GM21529 (cell line): ENCODE measurements around the gene ZNF593OS.

ENCODE experiments used
- ATAC-seq: cut with Tn5 transposase; IDR thresholded peaks from one replicate; pipeline ENCODE4 v1.9.1; 2021; ENCODE audit not compliant: unreplicated experiment

The ZNF593OS gene

DNA sequence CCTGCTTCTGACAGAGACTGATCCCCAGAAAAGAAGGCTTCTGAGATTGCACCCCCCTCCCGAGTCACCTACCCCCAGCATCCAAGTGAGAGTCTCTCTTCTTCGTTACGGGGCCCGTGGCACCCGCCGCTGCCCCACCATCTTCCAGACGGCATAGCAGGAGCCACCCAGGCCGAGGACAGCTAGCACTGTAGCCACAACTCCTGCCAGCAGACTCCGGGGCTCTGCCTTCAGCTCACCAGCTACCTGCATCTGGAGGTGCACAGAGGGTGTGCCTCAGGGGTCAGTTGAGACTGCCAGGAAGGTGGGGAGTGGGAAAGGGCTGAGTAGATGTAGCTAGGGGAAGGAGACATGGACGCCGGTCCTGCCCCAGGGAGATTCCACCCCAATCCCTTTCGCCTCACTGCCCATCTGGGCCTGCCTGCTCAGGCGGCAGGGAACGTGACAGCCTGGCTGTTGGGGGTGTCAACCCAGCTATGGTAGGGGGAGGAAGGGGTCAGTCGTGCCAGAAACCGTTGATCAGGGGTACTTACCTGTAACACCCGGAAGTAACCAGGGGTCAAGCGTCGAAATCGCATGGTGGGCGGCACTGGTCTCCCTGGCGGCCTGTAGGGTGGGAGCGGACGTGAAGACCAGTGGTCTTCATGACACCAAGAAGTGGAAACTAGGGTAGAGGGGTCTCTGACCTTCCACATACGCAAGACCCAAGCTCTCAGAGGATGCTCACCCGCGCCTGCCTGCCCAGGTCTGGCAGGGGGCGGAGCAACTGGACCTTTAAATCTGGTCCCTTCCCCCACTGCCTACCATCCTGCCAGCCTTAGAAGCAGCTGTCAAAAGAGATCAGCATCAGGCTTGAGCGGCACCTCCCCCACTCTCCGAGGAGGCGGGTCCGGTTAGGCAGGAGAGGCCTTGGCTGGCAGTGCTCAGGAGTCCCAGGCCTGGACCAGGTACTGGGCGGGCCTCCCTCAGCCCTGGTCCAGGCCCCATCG is at the start of gene ZNF593OS:
Gene ZNF593OS (minus strand): TSS at position 749 of the 989 bp plus-strand sequence. CDS start 171 bp downstream, at position 578.
- no peak for ATAC-seq

- no peak for ATAC-seq
Measured at GRCh38 chr1:26221094-26221493, 49.5 kb upstream of the ZNF593OS start.

- no peak for ATAC-seq
Measured at GRCh38 chr1:26220199-26220912, 48.7 kb upstream of the ZNF593OS start.

DNA sequence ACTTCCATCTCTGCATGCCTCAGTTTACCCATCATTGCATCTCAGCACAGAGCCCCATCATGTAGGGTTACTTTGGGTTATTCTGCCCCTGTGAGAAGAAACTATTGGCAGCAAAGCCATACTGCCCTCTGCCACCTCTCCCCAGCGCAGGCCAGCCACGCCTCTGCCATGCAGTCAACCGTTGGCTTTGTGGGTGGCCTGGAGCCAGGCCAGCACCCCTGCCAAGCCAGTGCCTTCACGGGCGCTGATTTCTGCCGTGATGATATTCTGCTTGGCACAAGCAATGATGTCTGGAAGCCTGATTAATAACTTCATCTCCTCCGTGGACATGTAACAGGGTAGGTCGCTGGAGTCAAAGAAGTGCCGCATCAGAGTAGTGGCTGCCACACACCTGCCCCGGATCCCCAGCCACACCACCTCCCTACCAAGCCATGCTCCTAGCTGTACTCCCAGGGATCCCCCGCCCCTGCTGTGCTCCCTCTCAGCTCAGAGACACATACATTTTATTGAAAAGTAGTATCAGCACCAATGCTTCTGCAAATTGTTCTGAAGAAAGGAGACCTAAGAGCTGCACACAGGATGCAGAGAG is 47.4 kb upstream of the ZNF593OS start:
- ATAC-seq: no peak

GRCh38 chr1:26215246-26215645 is 43.6 kb upstream of the ZNF593OS start:
- no peak for ATAC-seq

DNA sequence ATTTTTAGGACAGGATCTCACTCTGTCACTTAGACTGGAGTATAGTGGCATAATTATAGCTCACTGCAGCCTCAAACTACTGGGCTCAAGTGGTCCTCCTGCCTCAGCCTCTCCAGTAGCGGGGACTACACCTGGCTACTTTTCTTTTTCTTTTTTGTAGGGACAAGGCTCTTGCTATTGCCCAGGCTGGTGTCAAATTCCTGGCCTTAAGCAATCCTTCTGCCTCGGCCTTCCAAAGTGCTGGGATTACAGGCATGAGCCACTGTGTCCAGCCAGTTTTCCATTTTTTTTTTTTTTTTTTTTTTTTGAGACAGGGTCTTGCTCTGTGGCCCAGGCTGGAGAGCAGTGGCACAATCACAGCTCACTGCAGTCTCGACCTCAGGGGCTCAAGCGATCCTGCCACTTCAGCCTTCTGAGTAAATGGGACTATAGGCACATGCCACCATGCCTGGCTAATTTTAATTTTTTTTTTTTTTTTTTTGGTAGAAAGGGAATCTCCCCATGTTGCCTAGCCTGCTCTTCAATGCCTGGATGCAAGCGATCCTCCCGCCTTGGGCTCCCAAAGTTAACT is 41.8 kb upstream of the ZNF593OS start:
- no peak for ATAC-seq

GRCh38 chr1:26212726-26213125 is 41.1 kb upstream of the ZNF593OS start:
- ATAC-seq: no peak

DNA sequence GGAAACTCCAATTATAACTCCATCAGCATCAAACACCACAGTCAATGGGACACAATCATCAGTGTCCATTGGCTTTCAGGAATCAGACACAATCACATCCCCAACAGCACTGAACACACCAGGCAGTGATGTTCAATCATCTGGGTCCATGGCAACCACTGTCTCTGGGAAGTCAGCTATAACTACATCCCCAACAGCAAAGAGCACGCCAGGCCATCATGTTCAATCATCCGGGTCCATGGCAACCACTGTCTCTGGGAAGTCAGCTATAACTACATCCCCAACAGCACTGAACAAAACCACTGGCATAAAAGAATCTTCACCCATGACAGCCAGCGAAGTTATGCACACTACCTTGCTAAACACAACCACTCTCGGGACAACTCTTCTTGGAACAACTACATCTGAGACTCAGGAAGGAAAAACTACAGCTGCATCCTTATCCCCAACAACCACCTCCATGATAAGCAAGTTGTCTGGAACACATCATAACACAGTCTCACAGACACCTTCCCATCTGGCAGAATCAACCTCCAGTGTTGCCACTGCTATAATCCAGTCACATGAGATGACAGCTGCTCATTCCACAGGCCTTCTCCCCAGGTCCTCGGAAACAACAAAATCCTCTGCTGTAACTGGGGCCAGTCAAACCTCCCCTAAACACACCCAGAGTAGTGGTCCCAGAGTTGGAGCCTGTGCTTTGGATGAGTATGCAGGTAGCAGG is 38.7 kb upstream of the ZNF593OS start:
- ATAC-seq: no peak

GRCh38 chr1:26203642-26204318 is 32.1 kb upstream of the ZNF593OS start:
- no peak for ATAC-seq

- no peak for ATAC-seq
Measured at GRCh38 chr1:26200413-26200812, 28.8 kb upstream of the ZNF593OS start.

GRCh38 chr1:26197813-26198212 is 26.2 kb upstream of the ZNF593OS start:
- no peak for ATAC-seq

GRCh38 chr1:26197301-26197700 is 25.7 kb upstream of the ZNF593OS start:
- no peak for ATAC-seq

GRCh38 chr1:26195805-26196204 is 24.2 kb upstream of the ZNF593OS start:
- ATAC-seq: no peak

- ATAC-seq: no peak
Measured at GRCh38 chr1:26191739-26192138, 20.1 kb upstream of the ZNF593OS start.

DNA sequence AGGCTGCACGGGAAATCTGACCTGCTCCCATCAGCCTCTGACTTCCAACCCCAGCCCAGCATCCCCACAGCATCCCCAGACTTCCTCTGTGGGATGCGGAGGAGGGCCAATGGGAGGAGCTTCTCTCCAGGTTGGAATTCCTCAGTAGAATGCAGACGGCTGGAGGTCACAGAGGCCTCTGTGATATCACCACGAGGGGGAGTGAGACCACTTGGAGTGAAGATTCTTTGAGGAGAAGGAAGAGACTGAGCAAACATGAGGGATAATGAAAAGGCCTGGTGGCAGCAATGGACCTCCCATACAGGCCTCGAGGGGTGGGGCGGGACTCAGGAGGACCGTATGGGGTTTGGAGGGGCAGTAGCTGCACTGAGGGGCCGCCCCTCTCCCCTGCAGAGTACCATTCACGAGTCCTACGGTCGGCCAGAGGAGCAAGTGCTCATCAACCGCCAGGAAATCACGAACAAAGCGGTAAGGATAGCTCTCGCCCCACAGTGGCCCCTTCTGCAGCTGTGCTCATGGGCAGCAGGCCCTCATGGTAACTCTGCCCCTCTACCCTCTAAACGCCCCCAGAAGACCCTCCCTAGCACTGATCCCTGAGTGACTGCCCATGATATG is 18.8 kb upstream of the ZNF593OS start, which contains the start of gene CATSPER4:
Gene CATSPER4 (plus strand): TSS at position 230 of the 615 bp plus-strand sequence. CDS start 26 bp downstream, at position 256.
- no peak for ATAC-seq

GRCh38 chr1:26189751-26190275 is 18.2 kb upstream of the ZNF593OS start:
- ATAC-seq: no peak

DNA sequence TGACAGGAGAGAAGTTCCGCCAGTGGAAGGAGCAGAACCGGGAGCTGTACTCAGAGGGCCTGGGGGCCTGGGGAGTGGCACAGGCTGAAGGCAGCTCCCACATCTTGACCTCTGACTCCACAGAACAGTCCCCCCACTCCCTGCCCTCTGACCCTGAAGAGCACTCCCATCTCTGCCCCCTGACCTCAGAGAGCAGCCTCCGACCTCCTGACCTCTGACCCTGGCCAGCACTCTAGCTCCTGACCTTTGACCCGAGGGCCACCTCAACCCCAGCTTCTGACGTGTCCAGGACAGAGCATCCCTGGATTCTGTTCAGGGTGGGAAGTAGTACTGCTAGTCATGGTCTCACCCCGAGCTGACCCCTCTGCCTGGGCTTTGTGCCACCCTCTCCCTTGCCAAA is 17.7 kb upstream of the ZNF593OS start:
- ATAC-seq: no peak

DNA sequence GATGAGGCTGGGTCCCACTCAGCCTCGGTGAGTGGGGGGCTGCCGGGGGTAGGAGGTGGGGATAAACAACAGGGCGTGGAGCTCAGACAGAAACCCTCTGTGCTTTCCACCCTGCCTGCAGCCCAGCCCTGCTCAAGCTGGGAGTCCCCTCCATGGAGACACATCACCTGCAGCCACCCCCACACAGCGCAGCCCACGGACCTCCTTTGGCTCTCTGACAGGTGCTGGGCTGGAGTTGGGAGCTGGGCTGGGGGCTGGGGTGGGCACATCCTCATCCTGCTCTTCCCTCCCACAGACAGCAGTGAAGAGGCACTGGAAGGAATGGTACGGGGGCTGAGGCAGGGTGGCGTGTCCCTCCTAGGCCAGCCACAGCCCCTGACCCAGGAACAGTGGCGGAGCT is 16.8 kb upstream of the ZNF593OS start:
- ATAC-seq: no peak

GRCh38 chr1:26187882-26188281 is 16.2 kb upstream of the ZNF593OS start:
- ATAC-seq: no peak
